Neuron (in vitro differentiated cells): ENCODE results near the gene UBE2O.

Experiments used
- H2AFZ ChIP-seq: one replicate; pipeline ENCODE4 v1.6.1; 2013; ENCODE audit warnings: low read depth, mild to moderate bottlenecking, inconsistent platforms, low read length, moderate library complexity
- H3K27me3 ChIP-seq: one replicate; pipeline ENCODE4 v1.6.1; 2013; ENCODE audit warnings: low read length; ENCODE audit not compliant: insufficient read depth
- H3K36me3 ChIP-seq: one replicate; pipeline ENCODE4 v1.6.1; 2013; ENCODE audit warnings: low read length; ENCODE audit not compliant: insufficient read depth
- H3K4me1 ChIP-seq: one replicate; pipeline ENCODE4 v1.6.1; 2013; ENCODE audit warnings: low read length; ENCODE audit not compliant: insufficient read depth
- H3K4me3 ChIP-seq: 2 replicates; pipeline ENCODE4 v1.5.1; 2013; ENCODE audit warnings: mild to moderate bottlenecking, low read length, moderate library complexity
- H3K9me3 ChIP-seq: one replicate; pipeline ENCODE4 v1.6.1; 2013; ENCODE audit warnings: low read length

The UBE2O gene

DNA sequence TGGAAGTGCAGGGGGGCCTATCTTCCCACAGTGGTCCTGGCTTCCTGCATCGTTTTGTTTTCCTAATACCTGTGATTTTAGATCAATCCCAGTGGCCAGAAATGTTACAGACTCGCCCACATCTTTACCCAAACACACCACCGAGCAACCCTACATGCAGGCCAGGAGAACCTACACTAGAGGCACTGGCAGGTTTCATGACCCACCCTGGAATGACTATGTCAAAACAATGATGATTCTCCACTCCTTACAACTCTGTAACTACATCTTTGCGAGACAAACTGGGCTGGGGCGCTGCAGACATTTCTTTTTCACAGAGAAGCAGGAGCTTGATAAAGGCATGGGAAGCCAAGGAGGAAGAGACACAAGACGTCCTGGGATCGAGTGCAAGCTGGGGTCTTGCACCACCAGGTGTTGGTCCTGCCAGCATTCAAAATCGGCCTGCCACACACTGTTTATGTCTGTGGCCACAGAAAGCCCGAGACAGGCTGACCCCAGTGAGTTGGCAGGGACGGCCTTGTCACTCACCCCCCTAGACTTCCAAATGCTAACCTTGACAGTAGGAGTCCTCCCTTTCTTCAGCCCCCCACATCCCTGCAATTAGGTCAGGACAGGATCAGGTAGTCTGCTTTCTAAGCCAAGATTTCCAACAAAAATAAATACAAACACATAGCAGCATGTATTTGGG, 32.5 kb downstream of the UBE2O start:
- Histone ChIP-seq H3K27me3 (no peaks in the 10 kb centered on the region), H2AFZ (no peak overlapping the region)

GRCh38 chr17:76419576-76420260, 33.2 kb downstream of the UBE2O start:
- Histone ChIP-seq H2AFZ (no peak overlapping the region), H3K9me3 (peaks cover 18% of the 10 kb centered on the region), H3K4me3 (no peak overlapping the region), H3K4me1 (peaks cover 7% of the 10 kb centered on the region), H3K27me3 (no peaks in the 10 kb centered on the region), H3K36me3 (peaks cover 13% of the 10 kb centered on the region)

More for the DNA sequence above, 32.5 kb downstream of the UBE2O start:
- Histone ChIP-seq H3K9me3 (peaks cover 18% of the 10 kb centered on the region), H3K4me3 (no peak overlapping the region), H3K4me1 (no peaks in the 10 kb centered on the region), H3K36me3 (peaks cover 13% of the 10 kb centered on the region)

DNA sequence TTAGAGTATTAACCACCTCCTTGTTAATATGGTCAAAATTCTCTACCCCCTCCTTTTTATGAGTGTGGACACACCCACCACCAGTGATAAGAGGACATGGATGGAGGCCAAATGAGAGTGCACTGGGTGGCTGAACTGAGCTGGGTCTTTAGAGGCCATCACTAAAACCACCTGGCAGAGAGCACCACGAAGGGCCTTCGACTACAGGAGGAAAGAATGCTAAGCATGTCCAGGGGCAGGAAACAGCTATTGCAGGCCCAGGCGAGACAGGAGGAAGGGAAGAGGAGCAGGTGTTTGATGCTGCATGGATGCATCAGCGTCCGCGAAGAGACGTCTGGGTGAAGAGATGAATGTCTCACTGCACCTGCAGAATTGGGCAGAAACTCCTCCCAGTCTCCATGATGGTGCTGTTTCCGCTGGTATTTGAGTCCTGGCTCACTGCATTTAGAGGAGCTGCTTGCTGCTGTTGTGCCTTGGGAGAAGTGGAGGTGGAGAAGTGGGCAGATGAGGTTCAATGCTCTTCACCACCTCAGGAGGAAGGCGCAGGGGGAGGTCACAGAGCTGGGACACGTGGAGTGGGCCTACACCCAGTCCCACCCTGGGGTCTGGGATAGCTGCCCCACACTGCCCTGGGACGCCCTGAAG, 35.3 kb downstream of the UBE2O start:
- H2AFZ ChIP-seq: no peak overlapping the region
- H3K27me3 ChIP-seq: no peaks in the 10 kb centered on the region
- peaks cover 21% of the 10 kb centered on the region for H3K4me1 ChIP-seq
- H3K4me3 ChIP-seq: no peak overlapping the region
- H3K9me3 ChIP-seq: peaks cover 12% of the 10 kb centered on the region
- H3K36me3 ChIP-seq: peaks cover 15% of the 10 kb centered on the region

DNA sequence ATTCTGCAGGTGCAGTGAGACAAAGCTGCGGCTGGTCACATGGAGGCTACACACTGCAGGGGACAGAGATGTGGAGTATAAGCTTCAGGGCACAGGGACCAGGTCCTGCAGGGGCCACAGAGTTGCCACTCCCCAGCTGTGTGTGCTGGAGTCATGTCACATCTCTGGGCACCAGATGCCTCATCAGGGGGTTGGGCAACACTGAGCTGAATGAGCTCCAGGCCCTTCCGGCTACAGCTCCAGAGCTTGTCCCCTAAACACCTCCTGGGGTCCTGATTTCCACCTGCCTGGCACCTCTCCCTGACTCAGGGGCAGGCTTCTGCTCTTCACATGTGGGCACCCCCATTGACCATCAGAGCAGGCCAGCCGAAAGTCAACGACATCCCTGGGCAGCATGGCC, 36.1 kb downstream of the UBE2O start:
- H3K27me3 ChIP-seq: no peaks in the 10 kb centered on the region
- H3K4me3 ChIP-seq: no peak overlapping the region
- peaks cover 21% of the 10 kb centered on the region for H3K4me1 ChIP-seq
- peaks cover 6% of the 10 kb centered on the region for H3K9me3 ChIP-seq
- peaks cover 17% of the 10 kb centered on the region for H3K36me3 ChIP-seq
- no peak overlapping the region for H2AFZ ChIP-seq

- Histone ChIP-seq H3K27me3 (no peaks in the 10 kb centered on the region), H2AFZ (no peak overlapping the region), H3K4me1 (peaks cover 21% of the 10 kb centered on the region), H3K9me3 (peaks cover 2% of the 10 kb centered on the region), H3K4me3 (no peak overlapping the region), H3K36me3 (peaks cover 19% of the 10 kb centered on the region)
Measured at GRCh38 chr17:76416457-76416856, 36.5 kb downstream of the UBE2O start.

DNA sequence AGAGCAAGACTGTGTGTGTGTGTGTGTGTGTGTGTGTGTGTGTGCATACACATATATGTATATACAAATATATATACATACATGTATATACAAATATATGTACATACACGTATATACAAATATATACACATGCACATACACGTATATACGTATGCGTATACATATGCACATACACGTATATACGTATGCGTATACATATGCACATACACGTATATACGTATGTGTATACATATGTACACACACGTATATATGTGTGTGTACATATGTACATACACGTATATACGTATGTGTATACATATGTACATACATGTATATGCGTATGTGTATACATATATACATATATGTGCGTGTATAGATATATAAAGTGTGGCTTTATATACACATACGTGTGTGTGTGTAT, 37.2 kb downstream of the UBE2O start:
- Histone ChIP-seq H3K4me3 (no peak overlapping the region), H2AFZ (no peak overlapping the region), H3K4me1 (peaks cover 21% of the 10 kb centered on the region), H3K27me3 (no peaks in the 10 kb centered on the region), H3K36me3 (peaks cover 22% of the 10 kb centered on the region), H3K9me3 (peaks cover 2% of the 10 kb centered on the region)

DNA sequence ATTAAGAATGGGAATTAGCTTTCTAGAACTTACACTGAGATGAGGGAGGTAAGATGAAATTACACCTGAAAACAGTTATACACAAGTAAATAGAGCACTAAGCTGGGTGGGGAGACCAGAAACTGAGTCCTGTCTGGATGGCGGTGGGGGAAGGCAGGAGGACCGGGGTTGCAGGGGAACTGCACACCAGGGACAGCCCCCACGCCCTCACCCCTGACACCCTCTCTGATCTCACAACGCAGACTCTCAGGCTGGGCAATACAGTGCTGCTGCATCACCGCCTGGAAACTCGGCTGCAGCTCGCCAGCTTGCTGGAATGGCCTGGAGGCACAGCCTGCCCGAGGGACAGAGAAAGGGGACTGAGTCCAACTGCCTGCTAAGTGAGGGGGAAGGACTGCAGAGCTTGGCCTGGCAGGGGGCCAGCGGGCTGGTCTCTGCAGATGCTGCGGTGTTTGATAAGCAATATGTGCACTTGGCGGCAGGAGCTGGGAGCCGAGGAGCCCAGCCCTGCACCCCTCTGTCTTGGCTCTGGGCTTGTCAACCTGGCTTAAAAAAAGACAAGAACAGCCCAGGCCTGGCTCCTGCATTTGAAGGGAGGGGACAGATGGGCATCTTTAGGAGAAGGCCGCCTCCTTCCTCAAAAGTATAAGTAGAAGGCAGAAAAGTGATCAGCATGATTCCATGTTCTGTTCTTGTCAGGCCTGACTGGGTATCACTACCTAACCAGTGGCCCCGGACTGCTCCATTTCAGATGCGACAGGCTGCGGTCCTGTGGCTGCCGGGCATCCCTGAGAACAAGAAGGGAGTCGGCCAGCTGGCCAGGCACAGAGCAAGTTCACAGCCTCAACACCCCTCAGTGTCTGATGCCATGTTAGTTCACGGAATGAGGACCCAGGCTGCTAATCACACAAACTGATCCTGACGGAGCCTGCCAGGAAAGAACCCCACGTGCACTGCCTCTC, 38.3 kb downstream of the UBE2O start:
- H2AFZ ChIP-seq: no peak overlapping the region
- no peak overlapping the region for H3K4me3 ChIP-seq

DNA sequence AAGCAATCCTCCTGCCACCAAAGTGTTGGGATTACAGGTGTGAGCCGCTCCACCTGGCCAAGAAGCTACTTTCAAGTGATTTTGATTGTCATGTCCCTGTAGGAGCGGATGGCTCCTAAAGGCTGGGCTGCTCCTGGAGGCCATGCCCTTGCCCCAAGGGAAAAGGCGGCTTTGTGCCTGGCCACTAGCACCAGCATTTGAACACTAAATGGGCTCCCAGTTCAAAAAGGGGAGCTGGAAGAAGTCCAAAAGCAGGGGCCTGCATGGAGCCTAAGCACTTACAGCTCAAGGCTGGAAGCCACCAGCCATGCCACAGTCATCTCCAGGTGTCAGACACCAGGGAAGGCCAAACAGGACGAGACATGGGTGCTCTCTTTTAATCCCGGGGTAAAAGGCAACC, 41.7 kb downstream of the UBE2O start:
- Histone ChIP-seq H3K4me3 (no peak overlapping the region), H3K36me3 (peaks cover 21% of the 10 kb centered on the region), H3K4me1 (peaks cover 21% of the 10 kb centered on the region), H3K27me3 (no peaks in the 10 kb centered on the region), H3K9me3 (no peaks in the 10 kb centered on the region), H2AFZ (no peak overlapping the region)

More for the DNA sequence above, 38.3 kb downstream of the UBE2O start:
- peaks cover 27% of the 10 kb centered on the region for H3K36me3 ChIP-seq
- peaks cover 21% of the 10 kb centered on the region for H3K4me1 ChIP-seq
- no peaks in the 10 kb centered on the region for H3K9me3 ChIP-seq
- H3K27me3 ChIP-seq: no peaks in the 10 kb centered on the region

DNA sequence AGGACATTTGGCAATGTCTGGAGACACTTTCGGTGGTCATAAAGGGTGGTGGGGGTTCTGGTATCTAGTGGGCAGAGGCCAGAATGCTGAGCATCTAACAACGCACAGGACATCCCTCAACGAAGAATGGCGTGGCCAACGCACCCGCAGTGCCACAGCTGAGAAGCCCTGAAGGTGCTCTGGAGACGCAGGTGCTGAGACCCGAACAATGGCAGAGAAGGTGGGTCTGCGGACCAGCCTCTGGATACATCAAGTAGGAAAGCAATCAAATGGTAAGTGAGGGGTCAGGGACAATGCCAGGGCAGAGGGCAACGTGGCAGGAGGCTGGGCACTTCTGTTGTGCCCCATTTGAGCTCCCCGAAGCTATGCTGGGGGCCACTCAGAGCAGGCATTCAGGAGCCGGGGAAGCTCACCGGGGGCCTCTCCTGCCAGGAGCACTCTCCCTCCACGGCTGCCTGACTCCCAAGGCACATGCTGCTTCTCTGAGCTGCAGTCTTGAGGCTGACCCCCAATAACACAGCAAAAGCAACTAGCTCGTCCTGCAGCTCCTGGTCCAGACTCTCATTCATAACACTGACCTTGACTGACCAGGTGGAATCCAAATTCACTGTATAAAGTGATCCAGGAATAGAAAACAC, 42.5 kb downstream of the UBE2O start:
- Histone ChIP-seq H3K36me3 (peaks cover 27% of the 10 kb centered on the region), H3K9me3 (no peaks in the 10 kb centered on the region), H2AFZ (no peak overlapping the region), H3K4me1 (peaks cover 21% of the 10 kb centered on the region), H3K27me3 (no peaks in the 10 kb centered on the region), H3K4me3 (no peak overlapping the region)

DNA sequence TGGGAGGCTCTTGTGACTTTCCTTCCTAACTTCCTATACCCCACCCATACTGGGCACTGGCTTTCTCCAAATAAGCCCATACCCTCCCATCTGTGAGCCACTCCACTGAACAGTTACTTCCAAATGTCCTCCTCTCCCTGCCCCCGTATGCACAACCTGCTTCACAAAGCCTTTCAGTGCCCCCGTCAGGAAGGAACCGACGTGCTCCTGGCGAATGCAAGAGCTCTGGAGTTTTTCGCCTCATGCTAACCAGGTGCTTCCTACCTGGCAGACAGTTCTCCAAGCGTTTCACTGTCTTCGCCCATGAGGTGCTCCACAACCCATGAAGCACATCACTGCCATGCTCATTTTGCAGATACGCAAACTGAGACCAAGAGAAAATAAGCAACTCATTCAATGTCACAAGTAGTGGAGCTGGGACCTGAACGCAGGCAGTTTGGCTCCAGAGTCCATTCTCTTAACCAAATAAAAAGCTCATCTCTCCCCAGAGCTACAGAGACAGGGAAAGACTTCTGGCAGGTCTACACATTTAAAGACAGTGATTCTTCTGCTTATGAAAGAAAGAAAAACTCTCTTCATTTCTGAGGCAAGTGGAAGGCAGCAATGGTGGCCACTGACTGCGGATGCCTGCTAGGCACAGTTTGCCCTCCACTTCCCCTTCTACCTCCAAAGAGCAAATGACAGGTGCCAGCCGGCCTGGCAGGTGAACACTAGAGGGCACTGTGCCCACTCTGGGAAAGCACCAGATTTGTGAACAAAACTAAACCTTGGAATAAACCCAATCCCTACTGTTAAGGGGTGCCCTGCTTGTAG, 44.7 kb downstream of the UBE2O start:
- H3K4me1 ChIP-seq: no peaks in the 10 kb centered on the region
- H3K36me3 ChIP-seq: peaks cover 45% of the 10 kb centered on the region
- H3K27me3 ChIP-seq: no peaks in the 10 kb centered on the region
- H3K4me3 ChIP-seq: no peak overlapping the region
- H3K9me3 ChIP-seq: no peaks in the 10 kb centered on the region
- H2AFZ ChIP-seq: no peak overlapping the region

DNA sequence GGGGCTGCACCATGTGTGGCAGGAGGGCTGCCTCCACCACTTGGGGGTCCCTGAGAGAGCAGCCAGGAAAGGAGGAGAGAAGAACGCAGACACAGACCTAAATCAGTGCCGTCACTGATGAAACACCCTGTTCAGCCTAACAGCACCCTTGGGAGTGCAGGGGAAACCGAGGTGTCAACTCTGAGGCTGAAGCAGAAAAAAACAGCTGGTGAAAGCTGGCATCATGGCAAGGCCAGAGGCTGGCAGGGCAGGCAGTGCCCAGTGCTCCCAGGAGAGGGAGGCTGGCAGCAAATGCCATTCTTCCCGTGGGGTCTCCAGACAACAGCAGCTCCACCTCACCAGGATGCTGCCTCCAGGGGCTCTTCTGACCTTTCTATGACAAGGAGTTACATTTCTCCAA, 45.4 kb downstream of the UBE2O start:
- Histone ChIP-seq H3K36me3 (peaks cover 48% of the 10 kb centered on the region), H3K9me3 (no peaks in the 10 kb centered on the region), H2AFZ (no peak overlapping the region)

More for the DNA sequence above, 45.4 kb downstream of the UBE2O start:
- no peak overlapping the region for H3K4me3 ChIP-seq
- no peaks in the 10 kb centered on the region for H3K4me1 ChIP-seq
- no peaks in the 10 kb centered on the region for H3K27me3 ChIP-seq
